Vagina (tissue), 2 donors: ENCODE results near the gene KCNG3. TPM values are rescaled to one million over a fixed set of nuclear protein-coding genes. Genes with fewer than 3 reads are reported as not detected.
"Not testable (repeated sequence)": the region's sequence is repeated elsewhere in the genome, so short reads cannot be mapped to it uniquely, and the experiment has no call there.

ENCODE experiments used
- DNase-seq, 2 donors: peaks; one replicate each; pipeline ENCODE4 v3.0.0-alpha.2; 2017; ENCODE audit errors: extremely low spot score in 2 of 2
- H3K27ac ChIP-seq: fragments of 200-600 bp; sonication (generic); one replicate; pipeline ENCODE4 v1.5.1; 2019
- H3K27me3 ChIP-seq: fragments of 200-600 bp; sonication (generic); one replicate; pipeline ENCODE4 v1.5.1; 2019
- H3K36me3 ChIP-seq, 2 donors: fragments of 200-600 bp; sonication (generic); one replicate each; pipeline ENCODE4 v1.5.1; 2017 to 2019
- H3K4me1 ChIP-seq: fragments of 200-600 bp; sonication (generic); one replicate; pipeline ENCODE4 v1.5.1; 2019
- H3K4me3 ChIP-seq, 2 donors: fragments of 200-600 bp; sonication (generic); 1 replicate in 1 of 2; 2 replicates in 1 of 2; pipeline ENCODE4 v1.5.1; 2016 to 2019
- H3K9me3 ChIP-seq: fragments of 200-600 bp; sonication (generic); one replicate; pipeline ENCODE4 v1.5.1; 2019
- CTCF ChIP-seq, 3 experiments: fragments of 450-650 bp in 2 of 3; fragments of 200-600 bp in 1 of 3; sonication (generic) in 1 of 3; IDR thresholded peaks; one replicate each; pipeline ENCODE4 v1.5.1; 2017 to 2019; ENCODE audit warnings: antibody characterized with exemption in 3 of 3, mild to moderate bottlenecking in 2 of 3, moderate library complexity in 2 of 3
- POLR2A ChIP-seq, 2 donors: fragments of 450-650 bp; IDR thresholded peaks; one replicate each; pipeline ENCODE4 v1.6.1; 2017; ENCODE audit warnings: antibody characterized with exemption in 2 of 2, mild to moderate bottlenecking in 2 of 2, moderate library complexity in 2 of 2
- POLR2AphosphoS5 ChIP-seq, 2 donors: sonication (generic); formaldehyde crosslinking; IDR thresholded peaks; one replicate each; pipeline ENCODE4 v1.9.0; 2017; ENCODE audit warnings: antibody characterized with exemption in 2 of 2, mild to moderate bottlenecking in 2 of 2, low read depth in 1 of 2; ENCODE audit not compliant: insufficient read depth in 1 of 2
- intact Hi-C: fragments of 100-400 bp; cut with DNase I; formaldehyde crosslinking; loops from one replicate; pipeline ENCODE4 v1.15.1; 2023
- small RNA-seq: library from RNA; depleted of rRNA; stranded (forward); fragments of <200 nt; gene quantifications from one replicate; pipeline ENCODE3, GENCODE V24; 2016
- total RNA-seq: library from RNA; depleted of rRNA; stranded (reverse); fragments of >200 nt; gene quantifications from one replicate; pipeline ENCODE4 v1.2.3, GENCODE V29; 2016

Gene KCNG3
- total RNA-seq, 1 donor from 2014 or later, result 0.74 TPM

GRCh38 chr2:42407476-42407875, 86.3 kb downstream of the KCNG3 start:
- H3K4me3 ChIP-seq, result no peak overlapping the region
- no peaks in the 10 kb centered on the region for H3K9me3 ChIP-seq
- TF ChIP-seq CTCF (IDR thresholded peaks at IDR 0.05) (no peak), POLR2AphosphoS5 (IDR thresholded peaks at IDR 0.05; ENCODE audit: insufficient read depth in 1 of 2, low read depth in 1 of 2) (no peak), POLR2A (IDR thresholded peaks at IDR 0.05) (no peak)
- no peak for DNase-seq
- H3K4me1 ChIP-seq, result no peaks in the 10 kb centered on the region
- no peaks in the 10 kb centered on the region for H3K36me3 ChIP-seq
- H3K27ac ChIP-seq, result no peak overlapping the region
- intact Hi-C loops, result no loop called here
- H3K27me3 ChIP-seq, result no peaks in the 10 kb centered on the region

- DNase-seq, result no peak
- intact Hi-C loops, result no loop called here
- H3K36me3 ChIP-seq, result no peaks in the 10 kb centered on the region
- H3K4me3 ChIP-seq, result no peak overlapping the region
- H3K4me1 ChIP-seq, result no peaks in the 10 kb centered on the region
- no peaks in the 10 kb centered on the region for H3K27me3 ChIP-seq
- H3K9me3 ChIP-seq, result no peaks in the 10 kb centered on the region
- no peak for TF ChIP-seq POLR2AphosphoS5 (IDR thresholded peaks at IDR 0.05; ENCODE audit: insufficient read depth in 1 of 2, low read depth in 1 of 2)
- TF ChIP-seq POLR2A (IDR thresholded peaks at IDR 0.05), result no peak
- TF ChIP-seq CTCF (IDR thresholded peaks at IDR 0.05), result no peak
- H3K27ac ChIP-seq, result no peak overlapping the region
These were observed 89.1 kb downstream of the KCNG3 start for GRCh38 chr2:42404676-42405075.

DNA sequence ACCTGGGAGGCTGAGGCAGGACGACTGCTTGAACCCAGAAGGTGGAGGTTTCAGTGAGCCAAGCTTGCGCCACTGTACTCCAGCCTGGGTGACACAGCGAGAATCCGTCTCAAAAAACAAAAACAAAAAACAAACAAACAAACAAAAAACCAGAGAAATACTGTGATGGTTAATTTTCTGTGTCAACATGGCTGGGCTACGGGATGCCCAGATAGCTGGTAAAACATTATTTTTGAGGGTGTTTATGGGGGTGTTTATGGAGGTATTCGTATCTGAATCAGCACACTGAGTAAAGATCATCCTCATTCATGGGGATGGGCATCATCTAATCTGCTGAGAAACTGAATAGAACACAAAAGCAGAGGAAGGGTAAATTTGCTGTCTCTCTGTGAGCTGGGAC, 92.0 kb downstream of the KCNG3 start:
- Histone ChIP-seq H3K4me1 (no peaks in the 10 kb centered on the region), H3K9me3 (no peaks in the 10 kb centered on the region), H3K27ac (no peak overlapping the region), H3K36me3 (no peaks in the 10 kb centered on the region), H3K27me3 (no peaks in the 10 kb centered on the region), H3K4me3 (no peak overlapping the region)
- intact Hi-C loops, result no loop called here
- DNase-seq, result no peak
- no peak for TF ChIP-seq POLR2AphosphoS5 (IDR thresholded peaks at IDR 0.05; ENCODE audit: insufficient read depth in 1 of 2, low read depth in 1 of 2)
- no peak for TF ChIP-seq POLR2A (IDR thresholded peaks at IDR 0.05)
- TF ChIP-seq CTCF (IDR thresholded peaks at IDR 0.05), result no peak

DNA sequence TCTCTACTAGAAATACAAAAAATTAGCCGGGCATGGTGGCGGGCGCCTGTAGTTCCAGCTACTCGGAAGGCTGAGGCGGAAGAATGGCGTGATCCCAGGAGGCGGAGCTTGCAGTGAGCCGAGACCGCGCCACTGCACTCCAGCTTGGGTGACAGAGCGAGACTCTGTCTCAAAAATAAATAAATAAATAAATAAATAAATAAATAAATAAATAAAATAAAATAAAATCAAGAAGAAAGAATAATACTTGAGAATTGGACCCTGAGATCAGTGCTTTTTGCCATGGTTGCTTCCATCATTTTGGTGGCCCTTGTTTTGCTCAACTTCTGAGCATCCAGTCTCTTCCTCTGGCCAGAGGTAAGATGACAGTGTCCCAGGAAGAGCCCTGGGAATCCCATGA, 95.7 kb downstream of the KCNG3 start:
- H3K27me3 ChIP-seq, H3K9me3 ChIP-seq, DNase-seq, H3K4me3 ChIP-seq, intact Hi-C loops, H3K36me3 ChIP-seq, H3K27ac ChIP-seq, H3K4me1 ChIP-seq: not testable (repeated sequence)

DNA sequence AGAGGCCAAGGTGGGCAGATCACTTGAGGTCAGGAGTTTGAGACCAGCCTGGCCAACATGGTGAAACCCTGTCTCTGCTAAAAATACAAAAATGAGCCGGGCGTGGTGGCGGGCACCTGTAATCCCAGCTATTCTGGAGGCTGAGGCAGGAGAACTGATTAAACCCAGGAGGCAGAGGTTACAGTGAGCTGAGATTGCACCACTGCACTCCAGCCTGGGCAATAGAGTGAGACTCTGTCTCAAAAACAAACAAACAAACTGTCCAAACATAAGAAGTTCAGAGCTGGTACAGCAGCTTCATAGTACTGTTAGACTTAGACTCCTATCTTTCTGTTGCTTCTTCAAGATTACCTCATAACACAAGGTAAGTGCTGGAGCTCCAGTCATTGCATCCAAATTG, 100.5 kb downstream of the KCNG3 start:
- H3K27me3 ChIP-seq, H3K4me3 ChIP-seq, H3K9me3 ChIP-seq, H3K27ac ChIP-seq, H3K4me1 ChIP-seq, intact Hi-C loops, H3K36me3 ChIP-seq: not testable (repeated sequence)
- peak in 1 of 2 donors; percentile 2 for DNase-seq

GRCh38 chr2:42392191-42392590, 101.6 kb downstream of the KCNG3 start:
- no peaks in the 10 kb centered on the region for H3K4me1 ChIP-seq
- DNase-seq, result peak in 1 of 2 donors; percentile 32
- H3K27me3 ChIP-seq, result no peaks in the 10 kb centered on the region
- H3K9me3 ChIP-seq, result no peaks in the 10 kb centered on the region
- no peak overlapping the region for H3K27ac ChIP-seq
- no peaks in the 10 kb centered on the region for H3K36me3 ChIP-seq
- TF ChIP-seq CTCF (IDR thresholded peaks at IDR 0.05) (no peak), POLR2A (IDR thresholded peaks at IDR 0.05) (no peak), POLR2AphosphoS5 (IDR thresholded peaks at IDR 0.05; ENCODE audit: insufficient read depth in 1 of 2, low read depth in 1 of 2) (no peak)
- intact Hi-C loops, result no loop called here
- H3K4me3 ChIP-seq, result no peak overlapping the region

Small RNA genes within 50 kb of the gene (small RNA-seq; reads per million reads assigned to genes)
- gene RF00017 (not detected), gene RF00612 (not detected)

Other genes with a start within 250 kb of the KCNG3 start
- gene COX7A2L, start 132.8 kb downstream of the KCNG3 start, total RNA-seq, result 83.2 TPM
- gene MTA3, start 74.7 kb upstream of the KCNG3 start, total RNA-seq, result 46.7 TPM